ENCODE measurements around the gene CAB39L. TPM values are rescaled to one million over a fixed set of nuclear protein-coding genes. Genes with fewer than 3 reads are reported as not detected.

Gene CAB39L
- total and polyA plus RNA-seq, 2 of the 4 experiments (the other 2 are of a cell fraction): 8.5 to 16.7 TPM

GRCh38 chr13:49439609-49440008 lies 4.3 kb downstream of the CAB39L start:
- no peak overlapping the region for H4K5ac ChIP-seq (ENCODE audit: low read depth, low read length)
- no peak overlapping the region for H2AK9ac ChIP-seq (replicated peaks; ENCODE audit: low read depth, low read length, poor library complexity)
- DNase-seq (no peak), ATAC-seq (ENCODE audit: low read depth) (no peak)
- no peak overlapping the region for H3K18ac ChIP-seq (ENCODE audit: low read depth, low read length)
- H2AK5ac ChIP-seq (ENCODE audit: low read depth, low read length): no peak overlapping the region
- H4K91ac ChIP-seq (ENCODE audit: insufficient read depth, low read depth, low read length): no peak overlapping the region
- H3K36me3 ChIP-seq (ENCODE audit: control insufficient read depth, insufficient read depth, low read length): peaks cover 2% of the 10 kb centered on the region; the same call in 1 of the 2 replicates
- H3K23ac ChIP-seq (ENCODE audit: low read depth, low read length): no peak overlapping the region
- no CpG with 5 or more reads among the region's 2 CpGs for WGBS, 2 experiments (ENCODE audit: extremely low coverage in 2 of 2, insufficient read length in 1 of 2)
- H2BK15ac ChIP-seq (ENCODE audit: low read depth, low read length): no peak overlapping the region
- no peak for TF ChIP-seq MXI1 (IDR thresholded peaks at IDR 0.05; ENCODE audit: borderline replicate concordance, low read depth, low read length)
- no peak for TF ChIP-seq NFE2L2 (IDR thresholded peaks at IDR 0.05; ENCODE audit: low read depth, low read length)
- no peak for TF ChIP-seq SMC3 (IDR thresholded peaks at IDR 0.05; ENCODE audit: low read depth, low read length)
- no peak for TF ChIP-seq FOS (IDR thresholded peaks at IDR 0.05; ENCODE audit: low read depth, low read length)
- TF ChIP-seq, protein P1, sequence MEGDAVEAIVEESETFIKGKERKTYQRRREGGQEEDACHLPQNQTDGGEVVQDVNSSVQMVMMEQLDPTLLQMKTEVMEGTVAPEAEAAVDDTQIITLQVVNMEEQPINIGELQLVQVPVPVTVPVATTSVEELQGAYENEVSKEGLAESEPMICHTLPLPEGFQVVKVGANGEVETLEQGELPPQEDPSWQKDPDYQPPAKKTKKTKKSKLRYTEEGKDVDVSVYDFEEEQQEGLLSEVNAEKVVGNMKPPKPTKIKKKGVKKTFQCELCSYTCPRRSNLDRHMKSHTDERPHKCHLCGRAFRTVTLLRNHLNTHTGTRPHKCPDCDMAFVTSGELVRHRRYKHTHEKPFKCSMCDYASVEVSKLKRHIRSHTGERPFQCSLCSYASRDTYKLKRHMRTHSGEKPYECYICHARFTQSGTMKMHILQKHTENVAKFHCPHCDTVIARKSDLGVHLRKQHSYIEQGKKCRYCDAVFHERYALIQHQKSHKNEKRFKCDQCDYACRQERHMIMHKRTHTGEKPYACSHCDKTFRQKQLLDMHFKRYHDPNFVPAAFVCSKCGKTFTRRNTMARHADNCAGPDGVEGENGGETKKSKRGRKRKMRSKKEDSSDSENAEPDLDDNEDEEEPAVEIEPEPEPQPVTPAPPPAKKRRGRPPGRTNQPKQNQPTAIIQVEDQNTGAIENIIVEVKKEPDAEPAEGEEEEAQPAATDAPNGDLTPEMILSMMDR (conservative IDR thresholded peaks at IDR 0.05; ENCODE audit: low read depth, low read length): no peak
- no peak for TF ChIP-seq RFX5 (IDR thresholded peaks at IDR 0.05; ENCODE audit: low read depth, low read length)
- TF ChIP-seq CHD1 (IDR thresholded peaks at IDR 0.05; ENCODE audit: low read depth, low read length): no peak
- no peak for TF ChIP-seq RCOR1 (IDR thresholded peaks at IDR 0.05; ENCODE audit: insufficient replicate concordance, low read length)
- no peak for TF ChIP-seq RAD21 (IDR thresholded peaks at IDR 0.05; ENCODE audit: low read length)
- TF ChIP-seq MAZ (IDR thresholded peaks at IDR 0.05; ENCODE audit: borderline replicate concordance, low read depth, low read length): no peak
- TF ChIP-seq ELK1 (IDR thresholded peaks at IDR 0.05; ENCODE audit: borderline replicate concordance, low read depth, low read length): no peak
- CTCF ChIA-PET: no interaction called here
- no peak overlapping the region for H2BK20ac ChIP-seq (ENCODE audit: low read depth, low read length)
- in situ Hi-C loops (cut with MboI; ENCODE audit: low sequenced_read_pairs) (loop anchor here (5.0 kb wide), 1 partner anchor 132 kb away; no protein-coding TSS in a partner anchor), intact Hi-C loops (cut with micrococcal nuclease) (no loop called here), dilution Hi-C loops (cut with HindIII; ENCODE audit: low sequenced_read_pairs, unreplicated experiment) (no loop called here)
- no peaks in the 10 kb centered on the region for H3K9me3 ChIP-seq (ENCODE audit: control insufficient read depth, insufficient read depth, low read length)
- H2AFZ ChIP-seq (replicated peaks; ENCODE audit: low read length, poor library complexity): no peak overlapping the region
- H3K9me1 ChIP-seq (ENCODE audit: insufficient read depth, low read length): 0 out of 2 replicates have a peak, but pooled peaks cover 4% of the 10 kb centered on the region
- H3K56ac ChIP-seq (ENCODE audit: extremely low read depth, insufficient read depth, low read length): no peak overlapping the region
- H3K14ac ChIP-seq (replicated peaks; ENCODE audit: low read depth, low read length): no peak overlapping the region
- H3K79me1 ChIP-seq (ENCODE audit: low read depth in 1 of 2, low read length in 2 of 2): peaks cover 27 to 42% of the 10 kb centered on the region in 2 experiments
- H4K8ac ChIP-seq (ENCODE audit: low read depth in 2 of 2, low read length in 2 of 2): 0 out of 4 replicates have a peak overlapping the region, but pooled peaks of 1 of the 2 experiments have one; percentile 9
- no peaks in the 10 kb centered on the region for H3K27me3 ChIP-seq (ENCODE audit: control insufficient read depth, insufficient read depth, low read length)
- H4K20me1 ChIP-seq (ENCODE audit: insufficient read depth, low read length): no peaks in the 10 kb centered on the region
- no peak overlapping the region for H3K4me2 ChIP-seq (ENCODE audit: low read depth, low read length)
- no peak overlapping the region for H3K9ac ChIP-seq (ENCODE audit: low read depth, low read length)
- POLR2A ChIA-PET (ENCODE audit: unreplicated experiment): no interaction called here
- no peak overlapping the region for H3K4me3 ChIP-seq (ENCODE audit: insufficient read depth, low read depth, low read length)
- peaks cover 2% of the 10 kb centered on the region; the same call in 1 of the 2 replicates for H3K4me1 ChIP-seq (ENCODE audit: control insufficient read depth, insufficient read depth, low read length)
- no peak overlapping the region for H2BK120ac ChIP-seq (ENCODE audit: low read depth, low read length)
- H3K27ac ChIP-seq (ENCODE audit: insufficient read depth, low read length): no peak overlapping the region
- BruUV-seq (replicated peaks): no TSS peak
- H2BK5ac ChIP-seq (ENCODE audit: low read depth, low read length, poor library complexity, severe bottlenecking): no peak overlapping the region
- no peak overlapping the region for H3K4ac ChIP-seq (ENCODE audit: low read depth, low read length)
